GM12873 (cell line): ENCODE results near the gene HORMAD2.

Source experiments
- CTCF ChIP-seq: IDR thresholded peaks from 2 replicates; pipeline ENCODE4 v1.5.1; 2012; ENCODE audit warnings: low read depth, mild to moderate bottlenecking, moderate library complexity, low read length, control low read depth; ENCODE audit not compliant: insufficient read depth; ENCODE audit errors: missing control alignments

Gene HORMAD2

GRCh38 chr22:30078320-30079311 lies 1.6 kb upstream of the HORMAD2 start:
- TF ChIP-seq CTCF = no peak

- TF ChIP-seq CTCF = no peak
Measured at GRCh38 chr22:30080805-30081204, 541 bp downstream of the HORMAD2 start.

- no peak for TF ChIP-seq CTCF
Measured at GRCh38 chr22:30086496-30086895, 6.2 kb downstream of the HORMAD2 start.

DNA sequence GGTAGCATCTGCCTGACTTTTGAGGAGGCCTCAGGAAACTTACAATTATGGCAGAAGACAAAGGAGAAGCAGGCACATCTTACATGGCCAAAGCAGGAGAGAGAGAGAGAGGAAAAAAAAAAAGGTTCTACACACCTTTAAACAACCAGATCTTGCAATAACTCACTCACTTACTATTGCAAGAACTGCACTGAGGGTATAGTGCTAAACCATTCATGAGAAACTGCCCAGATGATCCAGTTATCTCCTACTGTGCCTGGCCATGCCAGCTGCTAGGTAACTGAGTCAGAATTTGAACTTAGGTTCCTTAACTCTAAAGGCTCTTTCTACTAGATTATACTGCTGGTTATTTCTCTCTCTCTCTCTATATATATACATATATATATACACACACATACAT lies 7.3 kb downstream of the HORMAD2 start:
- TF ChIP-seq CTCF = no peak

- TF ChIP-seq CTCF = no peak
Measured at GRCh38 chr22:30088468-30088867, 8.2 kb downstream of the HORMAD2 start.

DNA sequence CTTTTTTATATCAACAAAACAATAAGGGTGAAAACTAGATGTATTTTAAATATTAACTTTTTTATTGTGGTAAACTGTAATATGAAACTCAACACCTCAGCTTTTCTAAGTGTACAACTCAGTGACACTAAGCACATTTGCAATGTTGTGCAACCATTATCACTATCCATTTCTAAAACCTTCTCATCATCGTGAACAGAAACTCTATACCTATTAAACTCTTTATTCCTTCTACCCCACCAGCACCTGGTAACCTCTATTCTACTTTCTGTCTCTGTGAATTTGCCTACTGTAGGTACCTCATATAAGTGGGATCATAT lies 9.4 kb downstream of the HORMAD2 start:
- no peak for TF ChIP-seq CTCF

- TF ChIP-seq CTCF = no peak
Measured at GRCh38 chr22:30092686-30093085, 12.4 kb downstream of the HORMAD2 start.
